ENCODE data around the gene ZBTB45. TPM values are rescaled to one million over a fixed set of nuclear protein-coding genes. Genes with fewer than 3 reads are reported as not detected.

Gene ZBTB45
- total RNA-seq, 1 experiment from 2014 or later: 12.0 TPM

DNA sequence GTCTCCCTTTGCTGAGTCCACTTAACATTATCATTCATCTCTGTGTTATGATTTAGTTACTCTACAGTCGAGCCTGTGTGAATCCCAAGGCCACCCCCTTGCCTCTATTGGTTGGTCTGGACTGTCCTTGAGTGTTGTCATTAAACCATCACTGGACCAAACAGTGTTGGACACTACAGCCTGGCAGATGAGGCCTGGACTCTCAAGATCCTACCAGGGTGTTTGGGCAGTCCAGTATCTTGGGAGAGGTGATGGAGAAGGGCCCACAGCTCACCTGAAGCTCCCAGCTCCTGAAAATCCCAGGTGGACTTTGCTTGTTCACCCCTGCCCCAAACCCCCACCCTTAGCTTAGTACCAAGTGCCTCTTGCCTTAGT lies 31.5 kb upstream of the ZBTB45 start:
- intact Hi-C loops (cut with micrococcal nuclease): no loop called here
- H3K9me3 ChIP-seq (ENCODE audit: control insufficient read depth in 1 of 2, insufficient read depth in 1 of 2, low read depth in 1 of 2, low read length in 2 of 2): no peaks in the 10 kb centered on the region
- no peak overlapping the region for H3K27ac ChIP-seq (ENCODE audit: low read depth, low read length)
- CTCF ChIA-PET: interaction anchor here (1.2 kb wide), 1 partner anchor 31 kb away, joined by 3 read pairs; the partner anchor contains the start of gene ZBTB45
- no peak overlapping the region for H3K4me2 ChIP-seq (ENCODE audit: low read length)
- no peak overlapping the region for H3K9ac ChIP-seq (ENCODE audit: low read length)
- H3K9me2 ChIP-seq (ENCODE audit: insufficient read depth): no peaks in the 10 kb centered on the region
- TF ChIP-seq ZNF274 (IDR thresholded peaks at IDR 0.05; ENCODE audit: low read depth, low read length) (no peak), ATF3 (IDR thresholded peaks at IDR 0.05) (no peak), EZH2phosphoT487 (IDR thresholded peaks at IDR 0.05; ENCODE audit: borderline replicate concordance) (no peak), FOSL1 (IDR thresholded peaks at IDR 0.05; ENCODE audit: low read depth) (no peak), MAX (IDR thresholded peaks at IDR 0.05) (no peak), YY1 (IDR thresholded peaks at IDR 0.05; ENCODE audit: extremely low read depth, insufficient replicate concordance, low read depth, low read length) (no peak), TCF7L2 (IDR thresholded peaks at IDR 0.05; ENCODE audit: borderline replicate concordance, extremely low read depth, insufficient read depth, insufficient read length) (no peak)
- H3K4me3 ChIP-seq (replicated peaks in 1 of 2; ENCODE audit: low read depth in 1 of 2, low read length in 2 of 2): no peak overlapping the region
- H3K79me2 ChIP-seq (ENCODE audit: insufficient read depth, low read length): peaks cover 74% of the 10 kb centered on the region
- no peak for DNase-seq (ENCODE audit: low read depth, low spot score)
- H3K27me3 ChIP-seq (ENCODE audit: insufficient read depth, low read length): no peaks in the 10 kb centered on the region
- peaks cover 13 to 29% of the 10 kb centered on the region in 2 experiments; a peak in 3 of 4 replicates for H3K4me1 ChIP-seq (ENCODE audit: control insufficient read depth in 1 of 2, insufficient read depth in 2 of 2, low read length in 2 of 2)
- H3K36me3 ChIP-seq (ENCODE audit: control insufficient read depth in 1 of 2, insufficient read depth in 2 of 2, low read length in 2 of 2): peaks cover 48 to 64% of the 10 kb centered on the region in 2 experiments; a peak in 3 of 4 replicates
- RAD21 ChIA-PET (ENCODE audit: low non-redundant PET in 1 of 2, low total read pairs in 2 of 2, uncharacterized antibody in 2 of 2, unreplicated experiment in 2 of 2): no interaction called here
- no TSS peak for BruUV-seq (replicated peaks)
- peaks cover 19% of the 10 kb centered on the region; the same call in 1 of the 2 replicates for H4K20me1 ChIP-seq (ENCODE audit: insufficient read depth)
- POLR2A ChIA-PET: no interaction called here
- no peak overlapping the region for H2AFZ ChIP-seq (ENCODE audit: low read depth, low read length, poor library complexity, severe bottlenecking)
- no peak for ATAC-seq

GRCh38 chr19:58550362-58551122 lies 30.9 kb upstream of the ZBTB45 start:
- Histone ChIP-seq H3K79me2 (ENCODE audit: insufficient read depth, low read length) (peaks cover 76% of the 10 kb centered on the region), H3K4me2 (ENCODE audit: low read length) (no peak overlapping the region), H3K4me1 (ENCODE audit: control insufficient read depth in 1 of 2, insufficient read depth in 2 of 2, low read length in 2 of 2) (peaks cover 19 to 29% of the 10 kb centered on the region in 2 experiments; a peak in 3 of 4 replicates), H3K9ac (ENCODE audit: low read length) (no peak overlapping the region), H3K27me3 (ENCODE audit: insufficient read depth, low read length) (no peaks in the 10 kb centered on the region), H4K20me1 (ENCODE audit: insufficient read depth) (peaks cover 25% of the 10 kb centered on the region; the same call in 1 of the 2 replicates), H3K36me3 (ENCODE audit: control insufficient read depth in 1 of 2, insufficient read depth in 2 of 2, low read length in 2 of 2) (peaks cover 52 to 64% of the 10 kb centered on the region in 2 experiments; a peak in 3 of 4 replicates), H3K9me3 (ENCODE audit: control insufficient read depth in 1 of 2, insufficient read depth in 1 of 2, low read depth in 1 of 2, low read length in 2 of 2) (no peaks in the 10 kb centered on the region), H3K27ac (ENCODE audit: low read depth, low read length) (no peak overlapping the region), H3K9me2 (ENCODE audit: insufficient read depth) (no peaks in the 10 kb centered on the region), H3K4me3 (replicated peaks in 1 of 2; ENCODE audit: low read depth in 1 of 2, low read length in 2 of 2) (no peak overlapping the region), H2AFZ (ENCODE audit: low read depth, low read length, poor library complexity, severe bottlenecking) (no peak overlapping the region)
- peak; percentile 23; the same call in 1 of the 2 replicates for TF ChIP-seq POLR2AphosphoS5 (IDR thresholded peaks at IDR 0.05; ENCODE audit: low read depth, low read length)
- no peak for TF ChIP-seq REST (IDR thresholded peaks at IDR 0.05; ENCODE audit: low read depth)
- ATAC-seq: no peak
- ChIA-PET POLR2A (interaction anchor here (0.8 kb wide), 1 partner anchor 9 kb away, joined by 3 read pairs; no protein-coding TSS in a partner anchor), CTCF (interaction anchor here (1.2 kb wide), 1 partner anchor 31 kb away, joined by 3 read pairs; the partner anchor contains the start of gene ZBTB45), RAD21 (ENCODE audit: low non-redundant PET in 1 of 2, low total read pairs in 2 of 2, uncharacterized antibody in 2 of 2, unreplicated experiment in 2 of 2) (no interaction called here)
- no peak for DNase-seq (ENCODE audit: low read depth, low spot score)
- BruUV-seq (replicated peaks): no TSS peak
- intact Hi-C loops (cut with micrococcal nuclease): no loop called here
